Amniotic stem cell (primary cell): ENCODE data around the gene LGALS3.
A peak's percentile ranks its signal among the peaks of the same experiment; 100 is the strongest.

Source experiments
- DNase-seq: peaks from one replicate; lab custom pipeline; 2025; lab: John Stamatoyannopoulos, UW

Gene LGALS3

GRCh38 chr14:55191203-55192053, 62.4 kb downstream of the LGALS3 start, which contains the start of gene DLGAP5:
DLGAP5 (minus strand) TSS chr14:55191585; CDS start chr14:55189179, 2,406 bp downstream.
- DNase-seq, result peak; percentile 93

GRCh38 chr14:55192054-55192621, 63.1 kb downstream of the LGALS3 start:
- DNase-seq, result no peak

GRCh38 chr14:55194656-55195355, 65.8 kb downstream of the LGALS3 start:
- DNase-seq, result no peak
